WTC11 (cell line): ENCODE measurements around the gene PLCH2. TPM values are rescaled to one million over a fixed set of nuclear protein-coding genes. Genes with fewer than 3 reads are reported as not detected.

Experiments
- ATAC-seq: fragments of 200-7000 bp; cut with Tn5 transposase; 2 replicates; pipeline ENCODE4 v1.10.0; 2021; ENCODE audit warnings: mild to moderate bottlenecking, moderate library complexity
- CTCF ChIA-PET: fragments of 300-600 bp; sonication (Branson Sonifier 250); formaldehyde crosslinking; loops from one replicate; lab custom pipeline; 2021; ENCODE audit warnings: antibody characterized with exemption; lab: Charles Lee
- POLR2A ChIA-PET: fragments of 350-600 bp; sonication (Branson Sonifier 250); formaldehyde crosslinking; loops from one replicate; lab custom pipeline; 2021; ENCODE audit warnings: antibody characterized with exemption; lab: Charles Lee
- DNase-seq: peaks from one replicate; pipeline ENCODE4 v3.0.0; 2021; ENCODE audit warnings: low spot score
- H3K27ac Mint-ChIP-seq: 2 replicates; pipeline ENCODE4 v1.8.0; 2021; ENCODE audit warnings: mixed read lengths
- H3K27me3 Mint-ChIP-seq: 2 replicates; pipeline ENCODE4 v1.8.0; 2021; ENCODE audit warnings: low read depth, mild to moderate bottlenecking, moderate library complexity, mixed read lengths
- H3K36me3 Mint-ChIP-seq: 2 replicates; pipeline ENCODE4 v1.8.0; 2021; ENCODE audit warnings: mixed read lengths
- H3K4me1 Mint-ChIP-seq: 2 replicates; pipeline ENCODE4 v1.8.0; 2022; ENCODE audit warnings: mixed read lengths
- H3K4me3 Mint-ChIP-seq: 2 replicates; pipeline ENCODE4 v1.8.0; 2021; ENCODE audit warnings: mild to moderate bottlenecking, moderate library complexity, mixed read lengths
- H3K9me3 Mint-ChIP-seq: 2 replicates; pipeline ENCODE4 v1.8.0; 2021; ENCODE audit warnings: mixed read lengths
- CTCF ChIP-seq: fragments of 200-600 bp; IDR thresholded peaks from 2 replicates; pipeline ENCODE4 v1.8.0; 2022; ENCODE audit warnings: antibody characterized with exemption
- FOXP1 ChIP-seq: sonication (generic); formaldehyde crosslinking; IDR thresholded peaks from 2 replicates; pipeline ENCODE4 v1.8.0; 2022; ENCODE audit warnings: missing genetic modification reagents, mild to moderate bottlenecking, moderate library complexity, borderline replicate concordance
- KAT7 ChIP-seq: sonication (generic); formaldehyde crosslinking; IDR thresholded peaks from 2 replicates; pipeline ENCODE4 v1.8.1; 2023; ENCODE audit warnings: missing genetic modification reagents, mild to moderate bottlenecking, borderline replicate concordance
- NFATC4 ChIP-seq: fragments of 250-450 bp; sonication (Bioruptor Pico); IDR thresholded peaks from 2 replicates; pipeline ENCODE4 v1.9.0; 2021; ENCODE audit warnings: mild to moderate bottlenecking
- ZBTB21 ChIP-seq: sonication (generic); formaldehyde crosslinking; IDR thresholded peaks from 2 replicates; pipeline ENCODE4 v1.8.1; 2023; ENCODE audit warnings: mild to moderate bottlenecking, missing genetic modification reagents, borderline replicate concordance
- ZBTB43 ChIP-seq: sonication (generic); formaldehyde crosslinking; IDR thresholded peaks from 2 replicates; pipeline ENCODE4 v1.8.1; 2023; ENCODE audit warnings: mild to moderate bottlenecking, missing genetic modification reagents
- total RNA-seq: library from RNA; stranded (reverse); gene quantifications from 3 replicates; pipeline ENCODE4 v1.2.3, GENCODE V29; 2021
- TF ChIP-seq, protein P1 (sequence below): sonication (generic); formaldehyde crosslinking; IDR thresholded peaks from 2 replicates; pipeline ENCODE4 v1.8.0; 2023; ENCODE audit warnings: mild to moderate bottlenecking, missing genetic modification reagents
- TF ChIP-seq, protein P2 (sequence below): fragments of 250-450 bp; sonication (Bioruptor Pico); IDR thresholded peaks from 2 replicates; pipeline ENCODE4 v1.9.0; 2021; ENCODE audit warnings: mild to moderate bottlenecking
- TF ChIP-seq, protein P3 (sequence below): sonication (generic); formaldehyde crosslinking; conservative IDR thresholded peaks from 2 replicates; pipeline ENCODE4 v1.8.1; 2022; ENCODE audit warnings: mild to moderate bottlenecking, missing genetic modification reagents
- TF ChIP-seq, protein P4 (sequence below): sonication (generic); formaldehyde crosslinking; IDR thresholded peaks from 2 replicates; pipeline ENCODE4 v1.8.0; 2023; ENCODE audit warnings: missing genetic modification reagents, mild to moderate bottlenecking, borderline replicate concordance

The PLCH2 gene
- total RNA-seq, 1 experiment from 2014 or later = 0.17 TPM

GRCh38 chr1:2495546-2495945 is 19.5 kb downstream of the PLCH2 start:
- DNase-seq (no peak), ATAC-seq (no peak)
- no peak for TF ChIP-seq KAT7 (CRISPR knock-in tag)
- no peak for TF ChIP-seq CTCF
- TF ChIP-seq, protein P1, sequence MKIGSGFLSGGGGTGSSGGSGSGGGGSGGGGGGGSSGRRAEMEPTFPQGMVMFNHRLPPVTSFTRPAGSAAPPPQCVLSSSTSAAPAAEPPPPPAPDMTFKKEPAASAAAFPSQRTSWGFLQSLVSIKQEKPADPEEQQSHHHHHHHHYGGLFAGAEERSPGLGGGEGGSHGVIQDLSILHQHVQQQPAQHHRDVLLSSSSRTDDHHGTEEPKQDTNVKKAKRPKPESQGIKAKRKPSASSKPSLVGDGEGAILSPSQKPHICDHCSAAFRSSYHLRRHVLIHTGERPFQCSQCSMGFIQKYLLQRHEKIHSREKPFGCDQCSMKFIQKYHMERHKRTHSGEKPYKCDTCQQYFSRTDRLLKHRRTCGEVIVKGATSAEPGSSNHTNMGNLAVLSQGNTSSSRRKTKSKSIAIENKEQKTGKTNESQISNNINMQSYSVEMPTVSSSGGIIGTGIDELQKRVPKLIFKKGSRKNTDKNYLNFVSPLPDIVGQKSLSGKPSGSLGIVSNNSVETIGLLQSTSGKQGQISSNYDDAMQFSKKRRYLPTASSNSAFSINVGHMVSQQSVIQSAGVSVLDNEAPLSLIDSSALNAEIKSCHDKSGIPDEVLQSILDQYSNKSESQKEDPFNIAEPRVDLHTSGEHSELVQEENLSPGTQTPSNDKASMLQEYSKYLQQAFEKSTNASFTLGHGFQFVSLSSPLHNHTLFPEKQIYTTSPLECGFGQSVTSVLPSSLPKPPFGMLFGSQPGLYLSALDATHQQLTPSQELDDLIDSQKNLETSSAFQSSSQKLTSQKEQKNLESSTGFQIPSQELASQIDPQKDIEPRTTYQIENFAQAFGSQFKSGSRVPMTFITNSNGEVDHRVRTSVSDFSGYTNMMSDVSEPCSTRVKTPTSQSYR (CRISPR knock-in tag) = no peak
- TF ChIP-seq, protein P2, sequence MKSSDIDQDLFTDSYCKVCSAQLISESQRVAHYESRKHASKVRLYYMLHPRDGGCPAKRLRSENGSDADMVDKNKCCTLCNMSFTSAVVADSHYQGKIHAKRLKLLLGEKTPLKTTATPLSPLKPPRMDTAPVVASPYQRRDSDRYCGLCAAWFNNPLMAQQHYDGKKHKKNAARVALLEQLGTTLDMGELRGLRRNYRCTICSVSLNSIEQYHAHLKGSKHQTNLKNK (CRISPR knock-in tag) = no peak
- TF ChIP-seq, protein P3, sequence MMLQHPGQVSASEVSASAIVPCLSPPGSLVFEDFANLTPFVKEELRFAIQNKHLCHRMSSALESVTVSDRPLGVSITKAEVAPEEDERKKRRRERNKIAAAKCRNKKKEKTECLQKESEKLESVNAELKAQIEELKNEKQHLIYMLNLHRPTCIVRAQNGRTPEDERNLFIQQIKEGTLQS (CRISPR knock-in tag) = no peak
- TF ChIP-seq NFATC4 = no peak
- Mint-ChIP-seq H3K9me3 (no peaks in the 10 kb centered on the region), H3K36me3 (no peaks in the 10 kb centered on the region), H3K27me3 (no peaks in the 10 kb centered on the region), H3K4me3 (no peak overlapping the region), H3K27ac (no peak overlapping the region), H3K4me1 (no peaks in the 10 kb centered on the region)
- POLR2A ChIA-PET = no interaction called here
- CTCF ChIA-PET = no interaction called here

DNA sequence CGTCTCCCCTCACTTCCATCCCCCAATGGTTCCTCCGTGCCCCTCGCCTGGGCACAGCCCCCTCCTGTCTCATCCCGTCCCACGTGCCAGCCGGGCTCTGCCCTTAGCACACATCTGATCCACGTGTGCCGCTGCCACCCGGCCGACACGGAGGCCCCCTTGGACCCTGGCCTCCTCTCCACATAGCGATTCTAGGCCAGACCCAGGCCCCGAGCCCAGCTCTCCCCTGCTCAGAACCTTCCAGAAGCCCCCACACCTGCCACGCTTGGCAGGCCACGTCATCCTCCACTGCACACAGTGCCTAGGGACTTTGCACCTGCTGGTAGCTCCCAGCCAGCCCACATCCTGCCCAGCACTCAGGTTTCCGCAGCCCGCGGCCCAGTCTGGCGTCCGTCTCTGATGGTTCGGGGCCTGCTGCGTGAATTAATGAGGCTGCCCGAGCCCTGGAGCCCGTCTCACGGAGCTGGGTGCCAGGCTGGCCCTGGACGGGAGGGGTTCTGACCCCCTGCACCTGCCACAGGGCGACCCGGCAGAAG is 20.1 kb downstream of the PLCH2 start:
- H3K27ac Mint-ChIP-seq = no peak overlapping the region
- DNase-seq = no peak
- no peaks in the 10 kb centered on the region for H3K4me1 Mint-ChIP-seq
- no peaks in the 10 kb centered on the region for H3K36me3 Mint-ChIP-seq
- no peak for ATAC-seq
- TF ChIP-seq, protein P4, sequence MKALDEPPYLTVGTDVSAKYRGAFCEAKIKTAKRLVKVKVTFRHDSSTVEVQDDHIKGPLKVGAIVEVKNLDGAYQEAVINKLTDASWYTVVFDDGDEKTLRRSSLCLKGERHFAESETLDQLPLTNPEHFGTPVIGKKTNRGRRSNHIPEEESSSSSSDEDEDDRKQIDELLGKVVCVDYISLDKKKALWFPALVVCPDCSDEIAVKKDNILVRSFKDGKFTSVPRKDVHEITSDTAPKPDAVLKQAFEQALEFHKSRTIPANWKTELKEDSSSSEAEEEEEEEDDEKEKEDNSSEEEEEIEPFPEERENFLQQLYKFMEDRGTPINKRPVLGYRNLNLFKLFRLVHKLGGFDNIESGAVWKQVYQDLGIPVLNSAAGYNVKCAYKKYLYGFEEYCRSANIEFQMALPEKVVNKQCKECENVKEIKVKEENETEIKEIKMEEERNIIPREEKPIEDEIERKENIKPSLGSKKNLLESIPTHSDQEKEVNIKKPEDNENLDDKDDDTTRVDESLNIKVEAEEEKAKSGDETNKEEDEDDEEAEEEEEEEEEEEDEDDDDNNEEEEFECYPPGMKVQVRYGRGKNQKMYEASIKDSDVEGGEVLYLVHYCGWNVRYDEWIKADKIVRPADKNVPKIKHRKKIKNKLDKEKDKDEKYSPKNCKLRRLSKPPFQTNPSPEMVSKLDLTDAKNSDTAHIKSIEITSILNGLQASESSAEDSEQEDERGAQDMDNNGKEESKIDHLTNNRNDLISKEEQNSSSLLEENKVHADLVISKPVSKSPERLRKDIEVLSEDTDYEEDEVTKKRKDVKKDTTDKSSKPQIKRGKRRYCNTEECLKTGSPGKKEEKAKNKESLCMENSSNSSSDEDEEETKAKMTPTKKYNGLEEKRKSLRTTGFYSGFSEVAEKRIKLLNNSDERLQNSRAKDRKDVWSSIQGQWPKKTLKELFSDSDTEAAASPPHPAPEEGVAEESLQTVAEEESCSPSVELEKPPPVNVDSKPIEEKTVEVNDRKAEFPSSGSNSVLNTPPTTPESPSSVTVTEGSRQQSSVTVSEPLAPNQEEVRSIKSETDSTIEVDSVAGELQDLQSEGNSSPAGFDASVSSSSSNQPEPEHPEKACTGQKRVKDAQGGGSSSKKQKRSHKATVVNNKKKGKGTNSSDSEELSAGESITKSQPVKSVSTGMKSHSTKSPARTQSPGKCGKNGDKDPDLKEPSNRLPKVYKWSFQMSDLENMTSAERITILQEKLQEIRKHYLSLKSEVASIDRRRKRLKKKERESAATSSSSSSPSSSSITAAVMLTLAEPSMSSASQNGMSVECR (CRISPR knock-in tag) = no peak
- TF ChIP-seq FOXP1 (CRISPR knock-in tag) (no peak), ZBTB21 (no peak)
- ChIA-PET CTCF (no interaction called here), POLR2A (no interaction called here)
- no peaks in the 10 kb centered on the region for H3K9me3 Mint-ChIP-seq
- no peak overlapping the region for H3K4me3 Mint-ChIP-seq
- H3K27me3 Mint-ChIP-seq = no peaks in the 10 kb centered on the region

DNA sequence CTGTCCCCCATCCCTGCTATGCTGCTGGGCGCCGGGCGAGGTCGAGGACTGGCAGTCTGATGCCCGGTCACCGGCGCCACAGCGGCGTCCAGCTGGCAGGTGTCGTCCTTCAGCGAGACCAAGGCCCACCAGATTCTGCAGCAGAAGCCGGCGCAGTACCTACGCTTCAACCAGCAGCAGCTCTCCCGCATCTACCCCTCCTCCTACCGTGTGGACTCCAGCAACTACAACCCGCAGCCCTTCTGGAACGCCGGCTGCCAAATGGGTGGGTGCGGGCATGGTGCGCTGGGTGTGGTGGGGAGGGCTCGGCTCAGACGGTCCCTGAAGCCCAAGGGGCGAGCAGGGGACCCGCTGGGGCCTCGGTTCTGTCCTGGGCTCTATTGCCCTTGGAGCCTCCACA is 20.7 kb downstream of the PLCH2 start:
- TF ChIP-seq ZBTB43 (CRISPR knock-in tag) = no peak
- Mint-ChIP-seq H3K36me3 (no peaks in the 10 kb centered on the region), H3K27me3 (no peaks in the 10 kb centered on the region), H3K9me3 (no peaks in the 10 kb centered on the region), H3K4me3 (no peak overlapping the region), H3K27ac (no peak overlapping the region), H3K4me1 (no peaks in the 10 kb centered on the region)
- CTCF ChIA-PET = no interaction called here
- DNase-seq (no peak), ATAC-seq (no peak)
- POLR2A ChIA-PET = no interaction called here
